WTC11 (cell line): Measurements from ENCODE around the gene SH2D1B. TPM values are rescaled to one million over a fixed set of nuclear protein-coding genes. Genes with fewer than 3 reads are reported as not detected.
A peak's percentile ranks its signal among the peaks of the same experiment; 100 is the strongest.

Experiments
- ATAC-seq: fragments of 200-7000 bp; cut with Tn5 transposase; 2 replicates; pipeline ENCODE4 v1.10.0; 2021; ENCODE audit warnings: mild to moderate bottlenecking, moderate library complexity
- CTCF ChIA-PET: fragments of 300-600 bp; sonication (Branson Sonifier 250); formaldehyde crosslinking; loops from one replicate; lab custom pipeline; 2021; ENCODE audit warnings: antibody characterized with exemption; lab: Charles Lee
- POLR2A ChIA-PET: fragments of 350-600 bp; sonication (Branson Sonifier 250); formaldehyde crosslinking; loops from one replicate; lab custom pipeline; 2021; ENCODE audit warnings: antibody characterized with exemption; lab: Charles Lee
- DNase-seq: peaks from one replicate; pipeline ENCODE4 v3.0.0; 2021; ENCODE audit warnings: low spot score
- H3K27ac Mint-ChIP-seq: 2 replicates; pipeline ENCODE4 v1.8.0; 2021; ENCODE audit warnings: mixed read lengths
- H3K27me3 Mint-ChIP-seq: 2 replicates; pipeline ENCODE4 v1.8.0; 2021; ENCODE audit warnings: low read depth, mild to moderate bottlenecking, moderate library complexity, mixed read lengths
- H3K36me3 Mint-ChIP-seq: 2 replicates; pipeline ENCODE4 v1.8.0; 2021; ENCODE audit warnings: mixed read lengths
- H3K4me1 Mint-ChIP-seq: 2 replicates; pipeline ENCODE4 v1.8.0; 2022; ENCODE audit warnings: mixed read lengths
- H3K4me3 Mint-ChIP-seq: 2 replicates; pipeline ENCODE4 v1.8.0; 2021; ENCODE audit warnings: mild to moderate bottlenecking, moderate library complexity, mixed read lengths
- H3K9me3 Mint-ChIP-seq: 2 replicates; pipeline ENCODE4 v1.8.0; 2021; ENCODE audit warnings: mixed read lengths
- AFF4 ChIP-seq: sonication (generic); formaldehyde crosslinking; IDR thresholded peaks from 2 replicates; pipeline ENCODE4 v1.8.1; 2023; ENCODE audit warnings: mild to moderate bottlenecking, missing genetic modification reagents, borderline replicate concordance
- CBFB ChIP-seq: sonication (generic); formaldehyde crosslinking; IDR thresholded peaks from 2 replicates; pipeline ENCODE4 v1.8.1; 2022; ENCODE audit warnings: mild to moderate bottlenecking, low read depth, missing genetic modification reagents
- ETV6 ChIP-seq: sonication (generic); formaldehyde crosslinking; IDR thresholded peaks from 2 replicates; pipeline ENCODE4 v1.8.1; 2022; ENCODE audit warnings: mild to moderate bottlenecking, missing genetic modification reagents
- GABPB1 ChIP-seq: sonication (generic); formaldehyde crosslinking; IDR thresholded peaks from 2 replicates; pipeline ENCODE4 v1.8.1; 2023; ENCODE audit warnings: mild to moderate bottlenecking, missing genetic modification reagents
- HMGXB4 ChIP-seq: sonication (generic); formaldehyde crosslinking; IDR thresholded peaks from 2 replicates; pipeline ENCODE4 v1.8.1; 2023; ENCODE audit warnings: mild to moderate bottlenecking, moderate library complexity, missing genetic modification reagents
- JUN ChIP-seq: sonication (generic); formaldehyde crosslinking; IDR thresholded peaks from 2 replicates; pipeline ENCODE4 v1.8.0; 2023; ENCODE audit warnings: mild to moderate bottlenecking, missing genetic modification reagents
- NFE2L1 ChIP-seq: sonication (generic); formaldehyde crosslinking; IDR thresholded peaks from 2 replicates; pipeline ENCODE4 v1.8.1; 2023; ENCODE audit warnings: missing genetic modification reagents
- PRRX2 ChIP-seq: fragments of 250-450 bp; sonication (Bioruptor Pico); IDR thresholded peaks from 2 replicates; pipeline ENCODE4 v1.8.0; 2021; ENCODE audit warnings: mild to moderate bottlenecking
- SMAD3 ChIP-seq: sonication (generic); formaldehyde crosslinking; IDR thresholded peaks from 2 replicates; pipeline ENCODE4 v1.8.0; 2022; ENCODE audit warnings: missing genetic modification reagents, mild to moderate bottlenecking, borderline replicate concordance
- SOX15 ChIP-seq: fragments of 250-450 bp; sonication (Bioruptor Pico); IDR thresholded peaks from 2 replicates; pipeline ENCODE4 v1.9.0; 2021; ENCODE audit warnings: mild to moderate bottlenecking
- ZBTB43 ChIP-seq: sonication (generic); formaldehyde crosslinking; IDR thresholded peaks from 2 replicates; pipeline ENCODE4 v1.8.1; 2023; ENCODE audit warnings: mild to moderate bottlenecking, missing genetic modification reagents
- ZNF138 ChIP-seq: sonication (generic); formaldehyde crosslinking; conservative IDR thresholded peaks from 2 replicates; pipeline ENCODE4 v1.8.1; 2022; ENCODE audit warnings: mild to moderate bottlenecking, moderate library complexity, missing genetic modification reagents
- total RNA-seq: library from RNA; stranded (reverse); gene quantifications from 3 replicates; pipeline ENCODE4 v1.2.3, GENCODE V29; 2021
- TF ChIP-seq, protein P1 (sequence below): sonication (generic); formaldehyde crosslinking; IDR thresholded peaks from 2 replicates; pipeline ENCODE4 v1.8.1; 2022; ENCODE audit warnings: missing genetic modification reagents, borderline replicate concordance
- TF ChIP-seq, protein P2 (sequence below): sonication (generic); formaldehyde crosslinking; IDR thresholded peaks from 2 replicates; pipeline ENCODE4 v1.8.1; 2022; ENCODE audit warnings: mild to moderate bottlenecking, missing genetic modification reagents, moderate library complexity, borderline replicate concordance
- TF ChIP-seq, protein P3 (sequence below): fragments of 250-450 bp; sonication (Bioruptor Pico); IDR thresholded peaks from 2 replicates; pipeline ENCODE4 v1.9.0; 2021; ENCODE audit warnings: moderate library complexity, mild to moderate bottlenecking, inconsistent platforms, borderline replicate concordance
- TF ChIP-seq, protein P4 (sequence below): fragments of 250-450 bp; sonication (Bioruptor Pico); IDR thresholded peaks from 2 replicates; pipeline ENCODE4 v1.8.0; 2021; ENCODE audit warnings: mild to moderate bottlenecking
- TF ChIP-seq, protein P5 (sequence below): sonication (generic); formaldehyde crosslinking; IDR thresholded peaks from 2 replicates; pipeline ENCODE4 v1.8.0; 2022; ENCODE audit warnings: mild to moderate bottlenecking, missing genetic modification reagents
- TF ChIP-seq, protein P6 (sequence below): sonication (generic); formaldehyde crosslinking; IDR thresholded peaks from 2 replicates; pipeline ENCODE4 v1.8.0; 2023; ENCODE audit warnings: mild to moderate bottlenecking, missing genetic modification reagents

SH2D1B gene
- total RNA-seq, 1 experiment from 2014 or later = not detected

GRCh38 chr1:162400790-162401355 is 11.1 kb downstream of the SH2D1B start:
- ATAC-seq (no peak), DNase-seq (no peak)
- Mint-ChIP-seq H3K4me1 (peaks cover 25% of the 10 kb centered on the region), H3K36me3 (no peaks in the 10 kb centered on the region), H3K9me3 (0 out of 2 replicates have a peak, but pooled peaks cover 8% of the 10 kb centered on the region), H3K27me3 (no peaks in the 10 kb centered on the region), H3K27ac (no peak overlapping the region), H3K4me3 (no peak overlapping the region)
- TF ChIP-seq GABPB1 = no peak
- POLR2A ChIA-PET = no interaction called here
- CTCF ChIA-PET = interaction anchor here (1.3 to 3.1 kb wide), 3 partner anchors 9 to 345 kb away, joined by 3 to 14 read pairs (median 4); no protein-coding TSS in a partner anchor

GRCh38 chr1:162398999-162399580 is 12.8 kb downstream of the SH2D1B start:
- Mint-ChIP-seq H3K4me3 (peak overlapping the region; percentile 15), H3K36me3 (no peaks in the 10 kb centered on the region), H3K9me3 (0 out of 2 replicates have a peak, but pooled peaks cover 8% of the 10 kb centered on the region), H3K27me3 (no peaks in the 10 kb centered on the region), H3K4me1 (peaks cover 25% of the 10 kb centered on the region), H3K27ac (peak overlapping the region; percentile 6)
- DNase-seq = no peak
- POLR2A ChIA-PET = interaction anchor here (0.5 kb wide), 1 partner anchor 362 kb away, joined by 4 read pairs; no protein-coding TSS in a partner anchor
- ATAC-seq = peak; percentile 68
- CTCF ChIA-PET = interaction anchor here (0.8 to 3.1 kb wide), 7 partner anchors 16 to 375 kb away, joined by 3 to 14 read pairs (median 5); partner anchors contain the start of gene OLFML2B
- TF ChIP-seq ZBTB43 (CRISPR knock-in tag) (no peak), PRRX2 (CRISPR knock-in tag) (no peak), JUN (CRISPR knock-in tag) (no peak), CBFB (CRISPR knock-in tag) (no peak), AFF4 (CRISPR knock-in tag) (no peak), SOX15 (CRISPR knock-in tag) (no peak), ETV6 (no peak), HMGXB4 (CRISPR knock-in tag) (no peak), SMAD3 (CRISPR knock-in tag) (no peak), ZNF138 (CRISPR knock-in tag) (no peak), NFE2L1 (no peak)
- TF ChIP-seq, protein P1, sequence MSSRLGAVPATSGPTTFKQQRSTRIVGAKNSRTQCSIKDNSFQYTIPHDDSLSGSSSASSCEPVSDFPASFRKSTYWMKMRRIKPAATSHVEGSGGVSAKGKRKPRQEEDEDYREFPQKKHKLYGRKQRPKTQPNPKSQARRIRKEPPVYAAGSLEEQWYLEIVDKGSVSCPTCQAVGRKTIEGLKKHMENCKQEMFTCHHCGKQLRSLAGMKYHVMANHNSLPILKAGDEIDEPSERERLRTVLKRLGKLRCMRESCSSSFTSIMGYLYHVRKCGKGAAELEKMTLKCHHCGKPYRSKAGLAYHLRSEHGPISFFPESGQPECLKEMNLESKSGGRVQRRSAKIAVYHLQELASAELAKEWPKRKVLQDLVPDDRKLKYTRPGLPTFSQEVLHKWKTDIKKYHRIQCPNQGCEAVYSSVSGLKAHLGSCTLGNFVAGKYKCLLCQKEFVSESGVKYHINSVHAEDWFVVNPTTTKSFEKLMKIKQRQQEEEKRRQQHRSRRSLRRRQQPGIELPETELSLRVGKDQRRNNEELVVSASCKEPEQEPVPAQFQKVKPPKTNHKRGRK (CRISPR knock-in tag) = no peak
- TF ChIP-seq, protein P2, sequence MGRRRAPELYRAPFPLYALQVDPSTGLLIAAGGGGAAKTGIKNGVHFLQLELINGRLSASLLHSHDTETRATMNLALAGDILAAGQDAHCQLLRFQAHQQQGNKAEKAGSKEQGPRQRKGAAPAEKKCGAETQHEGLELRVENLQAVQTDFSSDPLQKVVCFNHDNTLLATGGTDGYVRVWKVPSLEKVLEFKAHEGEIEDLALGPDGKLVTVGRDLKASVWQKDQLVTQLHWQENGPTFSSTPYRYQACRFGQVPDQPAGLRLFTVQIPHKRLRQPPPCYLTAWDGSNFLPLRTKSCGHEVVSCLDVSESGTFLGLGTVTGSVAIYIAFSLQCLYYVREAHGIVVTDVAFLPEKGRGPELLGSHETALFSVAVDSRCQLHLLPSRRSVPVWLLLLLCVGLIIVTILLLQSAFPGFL (CRISPR knock-in tag) = no peak
- TF ChIP-seq, protein P3, sequence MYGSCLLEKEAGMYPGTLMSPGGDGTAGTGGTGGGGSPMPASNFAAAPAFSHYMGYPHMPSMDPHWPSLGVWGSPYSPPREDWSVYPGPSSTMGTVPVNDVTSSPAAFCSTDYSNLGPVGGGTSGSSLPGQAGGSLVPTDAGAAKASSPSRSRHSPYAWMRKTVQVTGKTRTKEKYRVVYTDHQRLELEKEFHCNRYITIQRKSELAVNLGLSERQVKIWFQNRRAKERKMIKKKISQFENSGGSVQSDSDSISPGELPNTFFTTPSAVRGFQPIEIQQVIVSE (CRISPR knock-in tag) = no peak
- TF ChIP-seq, protein P4, sequence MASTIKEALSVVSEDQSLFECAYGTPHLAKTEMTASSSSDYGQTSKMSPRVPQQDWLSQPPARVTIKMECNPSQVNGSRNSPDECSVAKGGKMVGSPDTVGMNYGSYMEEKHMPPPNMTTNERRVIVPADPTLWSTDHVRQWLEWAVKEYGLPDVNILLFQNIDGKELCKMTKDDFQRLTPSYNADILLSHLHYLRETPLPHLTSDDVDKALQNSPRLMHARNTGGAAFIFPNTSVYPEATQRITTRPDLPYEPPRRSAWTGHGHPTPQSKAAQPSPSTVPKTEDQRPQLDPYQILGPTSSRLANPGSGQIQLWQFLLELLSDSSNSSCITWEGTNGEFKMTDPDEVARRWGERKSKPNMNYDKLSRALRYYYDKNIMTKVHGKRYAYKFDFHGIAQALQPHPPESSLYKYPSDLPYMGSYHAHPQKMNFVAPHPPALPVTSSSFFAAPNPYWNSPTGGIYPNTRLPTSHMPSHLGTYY (CRISPR knock-in tag) = no peak
- TF ChIP-seq, protein P5, sequence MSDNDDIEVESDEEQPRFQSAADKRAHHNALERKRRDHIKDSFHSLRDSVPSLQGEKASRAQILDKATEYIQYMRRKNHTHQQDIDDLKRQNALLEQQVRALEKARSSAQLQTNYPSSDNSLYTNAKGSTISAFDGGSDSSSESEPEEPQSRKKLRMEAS (CRISPR knock-in tag) = no peak
- TF ChIP-seq, protein P6, sequence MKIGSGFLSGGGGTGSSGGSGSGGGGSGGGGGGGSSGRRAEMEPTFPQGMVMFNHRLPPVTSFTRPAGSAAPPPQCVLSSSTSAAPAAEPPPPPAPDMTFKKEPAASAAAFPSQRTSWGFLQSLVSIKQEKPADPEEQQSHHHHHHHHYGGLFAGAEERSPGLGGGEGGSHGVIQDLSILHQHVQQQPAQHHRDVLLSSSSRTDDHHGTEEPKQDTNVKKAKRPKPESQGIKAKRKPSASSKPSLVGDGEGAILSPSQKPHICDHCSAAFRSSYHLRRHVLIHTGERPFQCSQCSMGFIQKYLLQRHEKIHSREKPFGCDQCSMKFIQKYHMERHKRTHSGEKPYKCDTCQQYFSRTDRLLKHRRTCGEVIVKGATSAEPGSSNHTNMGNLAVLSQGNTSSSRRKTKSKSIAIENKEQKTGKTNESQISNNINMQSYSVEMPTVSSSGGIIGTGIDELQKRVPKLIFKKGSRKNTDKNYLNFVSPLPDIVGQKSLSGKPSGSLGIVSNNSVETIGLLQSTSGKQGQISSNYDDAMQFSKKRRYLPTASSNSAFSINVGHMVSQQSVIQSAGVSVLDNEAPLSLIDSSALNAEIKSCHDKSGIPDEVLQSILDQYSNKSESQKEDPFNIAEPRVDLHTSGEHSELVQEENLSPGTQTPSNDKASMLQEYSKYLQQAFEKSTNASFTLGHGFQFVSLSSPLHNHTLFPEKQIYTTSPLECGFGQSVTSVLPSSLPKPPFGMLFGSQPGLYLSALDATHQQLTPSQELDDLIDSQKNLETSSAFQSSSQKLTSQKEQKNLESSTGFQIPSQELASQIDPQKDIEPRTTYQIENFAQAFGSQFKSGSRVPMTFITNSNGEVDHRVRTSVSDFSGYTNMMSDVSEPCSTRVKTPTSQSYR = no peak
